H9 (cell line): Measurements from ENCODE around the gene PLIN4. TPM values are rescaled to one million over a fixed set of nuclear protein-coding genes. Genes with fewer than 3 reads are reported as not detected.

Source experiments
- DNase-seq: peaks from one replicate; pipeline ENCODE4 v3.0.0-alpha.2; 2017
- H2AFZ ChIP-seq: one replicate; pipeline ENCODE4 v1.6.1; 2013; ENCODE audit warnings: mild to moderate bottlenecking, low read length, control low read depth, moderate library complexity
- H2AK5ac ChIP-seq: 2 replicates; pipeline ENCODE4 v1.6.1; 2013; ENCODE audit warnings: low read length, control low read depth, mixed read lengths; ENCODE audit not compliant: insufficient read length
- H2BK120ac ChIP-seq: one replicate; pipeline ENCODE4 v1.6.1; 2013; ENCODE audit warnings: low read depth, mild to moderate bottlenecking, low read length, control low read depth, inconsistent platforms; ENCODE audit not compliant: poor library complexity, severe bottlenecking
- H2BK12ac ChIP-seq: 2 replicates; pipeline ENCODE4 v1.6.1; 2013; ENCODE audit warnings: low read length, control low read depth, mixed read lengths, low read depth; ENCODE audit not compliant: insufficient read length
- H2BK15ac ChIP-seq: 2 replicates; pipeline ENCODE4 v1.6.1; 2013; ENCODE audit warnings: low read depth, low read length, control low read depth
- H2BK20ac ChIP-seq: one replicate; pipeline ENCODE4 v1.6.1; 2013; ENCODE audit warnings: low read depth, mild to moderate bottlenecking, low read length, control low read depth, inconsistent platforms; ENCODE audit not compliant: poor library complexity, severe bottlenecking
- H2BK5ac ChIP-seq: 2 replicates; pipeline ENCODE4 v1.6.1; 2013; ENCODE audit warnings: low read length, control low read depth, mixed read lengths; ENCODE audit not compliant: insufficient read length
- H3K14ac ChIP-seq: 2 replicates; pipeline ENCODE4 v1.6.1; 2013; ENCODE audit warnings: low read length, control low read depth; ENCODE audit not compliant: insufficient read depth
- H3K18ac ChIP-seq: 2 replicates; pipeline ENCODE4 v1.6.1; 2013; ENCODE audit warnings: low read depth, mild to moderate bottlenecking, mixed read lengths, low read length, control low read depth; ENCODE audit not compliant: insufficient read length
- H3K23ac ChIP-seq: 2 replicates; pipeline ENCODE4 v1.6.1; 2013; ENCODE audit warnings: low read length, control low read depth, mixed read lengths, low read depth; ENCODE audit not compliant: insufficient read length
- H3K23me2 ChIP-seq: 2 replicates; pipeline ENCODE4 v1.6.1; 2013; ENCODE audit warnings: low read depth, mild to moderate bottlenecking, mixed read lengths, low read length, control low read depth; ENCODE audit not compliant: insufficient read length, poor library complexity, severe bottlenecking
- H3K27ac ChIP-seq: 2 replicates; pipeline ENCODE4 v1.5.1; 2013; ENCODE audit warnings: low read length, control low read depth, mixed read lengths, low read depth; ENCODE audit not compliant: insufficient read length
- H3K27me3 ChIP-seq: 2 replicates; pipeline ENCODE4 v1.6.1; 2013; ENCODE audit warnings: low read length, control low read depth, inconsistent platforms; ENCODE audit not compliant: insufficient read depth
- H3K4ac ChIP-seq: 2 replicates; pipeline ENCODE4 v1.6.1; 2013; ENCODE audit warnings: low read depth, mild to moderate bottlenecking, control low read depth, inconsistent platforms, low read length, moderate library complexity
- H3K4me1 ChIP-seq: 2 replicates; pipeline ENCODE4 v1.6.1; 2013; ENCODE audit warnings: low read length, control low read depth, inconsistent platforms; ENCODE audit not compliant: insufficient read depth
- H3K4me2 ChIP-seq: 2 replicates; pipeline ENCODE4 v1.6.1; 2013; ENCODE audit warnings: low read length, control low read depth, mixed read lengths; ENCODE audit not compliant: insufficient read length, insufficient read depth
- H3K56ac ChIP-seq: 2 replicates; pipeline ENCODE4 v1.6.1; 2013; ENCODE audit warnings: low read depth, mild to moderate bottlenecking, mixed read lengths, low read length, control low read depth; ENCODE audit not compliant: insufficient read length
- H3K79me1 ChIP-seq: 2 replicates; pipeline ENCODE4 v1.6.1; 2013; ENCODE audit warnings: low read depth, mild to moderate bottlenecking, moderate library complexity, low read length, control low read depth, inconsistent platforms; ENCODE audit not compliant: insufficient read depth, poor library complexity, severe bottlenecking
- H3K79me2 ChIP-seq: 2 replicates; pipeline ENCODE4 v1.6.1; 2013; ENCODE audit warnings: low read length, control low read depth, inconsistent platforms; ENCODE audit not compliant: insufficient read depth
- H3K9ac ChIP-seq: 2 replicates; pipeline ENCODE4 v1.6.1; 2013; ENCODE audit warnings: low read length, control low read depth, mixed read lengths; ENCODE audit not compliant: insufficient read length; ENCODE audit errors: extremely low read depth
- H3K9me3 ChIP-seq: one replicate; pipeline ENCODE4 v1.6.1; 2013; ENCODE audit warnings: low read depth, low read length, inconsistent platforms; ENCODE audit not compliant: control insufficient read depth
- H3T11ph ChIP-seq: one replicate; pipeline ENCODE4 v1.6.1; 2013; ENCODE audit warnings: mild to moderate bottlenecking, low read length, control low read depth, inconsistent platforms
- H4K20me1 ChIP-seq: one replicate; pipeline ENCODE4 v1.6.1; 2013; ENCODE audit not compliant: control insufficient read depth, insufficient read length, insufficient read depth
- H4K5ac ChIP-seq: 2 replicates; pipeline ENCODE4 v1.6.1; 2013; ENCODE audit warnings: low read depth, mild to moderate bottlenecking, mixed read lengths, low read length, control low read depth; ENCODE audit not compliant: insufficient read length
- H4K8ac ChIP-seq: replicated peaks from 2 replicates; pipeline ENCODE4 v1.6.1; 2013; ENCODE audit warnings: low read length, control low read depth, mixed read lengths, low read depth; ENCODE audit not compliant: insufficient read length
- H4K91ac ChIP-seq: 2 replicates; pipeline ENCODE4 v1.6.1; 2013; ENCODE audit warnings: low read depth, mild to moderate bottlenecking, moderate library complexity, mixed read lengths, low read length, control low read depth; ENCODE audit not compliant: insufficient read length
- H3K27ac Mint-ChIP-seq, 3 experiments: 2 replicates in 2 of 3; 3 replicates in 1 of 3; pipeline ENCODE4 v1.8.0; 2020 to 2021; ENCODE audit warnings: mixed read lengths in 3 of 3, mild to moderate bottlenecking in 1 of 3, moderate library complexity in 1 of 3
- H3K27me3 Mint-ChIP-seq: 2 replicates; pipeline ENCODE4 v1.8.0; 2021; ENCODE audit warnings: low read depth, mild to moderate bottlenecking, moderate library complexity, mixed read lengths
- H3K36me3 Mint-ChIP-seq, 3 experiments: 2 replicates in 2 of 3; 3 replicates in 1 of 3; pipeline ENCODE4 v1.8.0; 2020 to 2021; ENCODE audit warnings: low read depth in 3 of 3, mixed read lengths in 3 of 3; ENCODE audit not compliant: insufficient read depth in 1 of 3
- H3K4me1 Mint-ChIP-seq, 2 experiments: 2 replicates each; pipeline ENCODE4 v1.8.0; 2020; ENCODE audit warnings: mixed read lengths in 2 of 2
- H3K4me3 Mint-ChIP-seq, 2 experiments: 2 replicates in 1 of 2; 3 replicates in 1 of 2; pipeline ENCODE4 v1.8.0; 2020 to 2021; ENCODE audit warnings: mild to moderate bottlenecking in 2 of 2, mixed read lengths in 2 of 2, moderate library complexity in 1 of 2
- H3K9me3 Mint-ChIP-seq, 2 experiments: 2 replicates in 1 of 2; 3 replicates in 1 of 2; pipeline ENCODE4 v1.8.0; 2020; ENCODE audit warnings: mild to moderate bottlenecking in 2 of 2, mixed read lengths in 2 of 2, moderate library complexity in 1 of 2
- WGBS: extraction: QIAGEN DNeasy Blood & Tissue Kit; methylation state at CpG from one replicate; pipeline ENCODE4 v1.1.7; 2013; ENCODE audit warnings: missing lambda C conversion rate, low lambda C conversion rate, mixed read lengths; ENCODE audit not compliant: insufficient read length; ENCODE audit errors: extremely low coverage; 5-methylcytosine and 5-hydroxymethylcytosine counted together
- total RNA-seq: library from RNA; stranded (reverse); gene quantifications from 2 replicates; pipeline ENCODE4 v1.2.1, GENCODE V29; 2021
- TF ChIP-seq, protein P1 (sequence below): fragments of 200-600 bp; sonication (generic); conservative IDR thresholded peaks from 3 replicates; pipeline ENCODE4 v1.8.0; 2021; ENCODE audit warnings: antibody characterized with exemption, mild to moderate bottlenecking

PLIN4 gene
- total RNA-seq, 1 experiment from 2014 or later: 1.1 TPM

DNA sequence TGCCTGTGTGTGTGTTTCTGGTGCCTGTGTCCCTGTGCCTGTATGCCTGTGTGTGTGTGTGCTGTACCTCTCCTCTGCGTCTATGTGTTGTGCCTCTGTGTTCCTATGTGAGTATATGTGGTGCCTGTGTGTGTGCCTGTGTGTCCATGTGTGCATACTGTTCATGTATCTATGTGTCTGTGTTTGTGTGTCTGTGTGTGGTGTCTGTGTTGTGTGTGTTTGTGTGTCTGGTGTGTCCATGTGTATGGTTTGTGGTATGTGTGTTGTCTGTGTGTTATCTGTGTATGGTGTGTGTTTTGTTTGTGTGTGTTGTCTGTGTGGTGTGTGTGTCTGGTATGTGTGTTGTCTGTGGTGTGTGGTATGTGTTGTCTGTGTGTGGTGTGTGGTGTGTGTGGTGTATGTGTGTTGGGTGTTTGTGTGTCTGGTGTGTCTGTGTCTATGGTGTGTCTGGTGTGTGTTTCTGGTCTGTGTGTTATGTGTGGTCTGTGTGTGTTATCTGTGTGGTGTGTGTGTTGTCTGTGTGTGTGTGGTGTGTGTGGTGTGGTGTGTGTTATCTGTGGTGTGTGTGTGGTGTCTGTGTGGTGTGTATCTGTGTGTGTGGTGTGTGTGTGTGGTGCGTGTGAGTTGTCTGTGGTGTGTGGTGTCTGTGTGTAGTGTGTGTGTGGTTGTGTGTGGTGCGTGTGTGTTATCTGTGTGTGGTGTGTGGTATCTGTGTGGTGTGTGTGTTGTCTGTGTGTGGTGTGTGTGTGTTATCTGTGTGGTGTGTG lies 25.8 kb downstream of the PLIN4 start:
- Histone ChIP-seq H3K27me3 (no peaks in the 10 kb centered on the region), H3K23me2 (no peaks in the 10 kb centered on the region), H3K18ac (no peak overlapping the region), H3K79me2 (no peaks in the 10 kb centered on the region), H2AFZ (no peak overlapping the region), H4K8ac (peak overlapping the region; percentile 0), H3K27ac (no peak overlapping the region), H3K4me1 (no peaks in the 10 kb centered on the region), H3K23ac (no peak overlapping the region), H3K14ac (no peak overlapping the region), H2BK120ac (no peak overlapping the region), H3K4ac (no peak overlapping the region), H4K20me1 (peaks cover 3% of the 10 kb centered on the region), H4K5ac (no peak overlapping the region), H3K56ac (no peak overlapping the region), H2BK20ac (no peak overlapping the region), H2AK5ac (no peak overlapping the region), H2BK15ac (no peak overlapping the region), H3K79me1 (no peaks in the 10 kb centered on the region), H2BK5ac (no peak overlapping the region), H4K91ac (no peak overlapping the region), H3T11ph (no peak overlapping the region), H3K9me3 (no peaks in the 10 kb centered on the region), H3K4me2 (no peak overlapping the region), H3K9ac (no peak overlapping the region), H2BK12ac (no peak overlapping the region)
- Mint-ChIP-seq H3K27ac (no peak overlapping the region), H3K4me3 (no peak overlapping the region), H3K9me3 (no peaks in the 10 kb centered on the region), H3K4me1 (no peaks in the 10 kb centered on the region), H3K27me3 (no peaks in the 10 kb centered on the region), H3K36me3 (peaks cover 20 to 44% (median 36%) of the 10 kb centered on the region in 3 experiments; a peak in 6 of 7 replicates)
- no CpG with 5 or more reads among the region's 3 CpGs for WGBS
- no peak for DNase-seq
- TF ChIP-seq, protein P1, sequence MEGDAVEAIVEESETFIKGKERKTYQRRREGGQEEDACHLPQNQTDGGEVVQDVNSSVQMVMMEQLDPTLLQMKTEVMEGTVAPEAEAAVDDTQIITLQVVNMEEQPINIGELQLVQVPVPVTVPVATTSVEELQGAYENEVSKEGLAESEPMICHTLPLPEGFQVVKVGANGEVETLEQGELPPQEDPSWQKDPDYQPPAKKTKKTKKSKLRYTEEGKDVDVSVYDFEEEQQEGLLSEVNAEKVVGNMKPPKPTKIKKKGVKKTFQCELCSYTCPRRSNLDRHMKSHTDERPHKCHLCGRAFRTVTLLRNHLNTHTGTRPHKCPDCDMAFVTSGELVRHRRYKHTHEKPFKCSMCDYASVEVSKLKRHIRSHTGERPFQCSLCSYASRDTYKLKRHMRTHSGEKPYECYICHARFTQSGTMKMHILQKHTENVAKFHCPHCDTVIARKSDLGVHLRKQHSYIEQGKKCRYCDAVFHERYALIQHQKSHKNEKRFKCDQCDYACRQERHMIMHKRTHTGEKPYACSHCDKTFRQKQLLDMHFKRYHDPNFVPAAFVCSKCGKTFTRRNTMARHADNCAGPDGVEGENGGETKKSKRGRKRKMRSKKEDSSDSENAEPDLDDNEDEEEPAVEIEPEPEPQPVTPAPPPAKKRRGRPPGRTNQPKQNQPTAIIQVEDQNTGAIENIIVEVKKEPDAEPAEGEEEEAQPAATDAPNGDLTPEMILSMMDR: no peak
